Suprapubic skin (tissue), 4 donors: ENCODE measurements around the gene HOXD9. TPM values are rescaled to one million over a fixed set of nuclear protein-coding genes. Genes with fewer than 3 reads are reported as not detected.
A peak's percentile ranks its signal among the peaks of the same experiment; 100 is the strongest.

Experiments
- DNase-seq, 2 donors: peaks; one replicate each; pipeline ENCODE4 v3.0.0-alpha.2; 2019; ENCODE audit warnings: low spot score in 2 of 2
- H3K27ac ChIP-seq: fragments of 200-600 bp; sonication (generic); one replicate; pipeline ENCODE4 v1.5.1; 2019
- H3K27me3 ChIP-seq: fragments of 200-600 bp; sonication (generic); one replicate; pipeline ENCODE4 v1.5.1; 2019
- H3K36me3 ChIP-seq: fragments of 200-600 bp; sonication (generic); one replicate; pipeline ENCODE4 v1.5.1; 2019
- H3K4me1 ChIP-seq: fragments of 200-600 bp; sonication (generic); one replicate; pipeline ENCODE4 v1.5.1; 2019
- H3K4me3 ChIP-seq: fragments of 200-600 bp; sonication (generic); one replicate; pipeline ENCODE4 v1.5.1; 2019; ENCODE audit warnings: mild to moderate bottlenecking
- H3K9me3 ChIP-seq: fragments of 200-600 bp; sonication (generic); one replicate; pipeline ENCODE4 v1.5.1; 2019
- CTCF ChIP-seq, 2 donors: fragments of 200-600 bp in 1 of 2; fragments of 450-650 bp in 1 of 2; sonication (generic) in 1 of 2; IDR thresholded peaks; one replicate each; pipeline ENCODE4 v1.5.1; 2016 to 2019; ENCODE audit warnings: antibody characterized with exemption in 2 of 2, mild to moderate bottlenecking in 1 of 2, moderate library complexity in 1 of 2
- EP300 ChIP-seq: sonication (generic); formaldehyde crosslinking; IDR thresholded peaks from one replicate; pipeline ENCODE4 v1.6.1; 2017; ENCODE audit warnings: antibody characterized with exemption
- POLR2A ChIP-seq, 2 donors: fragments of 450-650 bp; IDR thresholded peaks; one replicate each; pipeline ENCODE4 v1.6.1; 2017; ENCODE audit warnings: antibody characterized with exemption in 2 of 2, mild to moderate bottlenecking in 2 of 2, moderate library complexity in 2 of 2
- POLR2AphosphoS5 ChIP-seq, 3 donors: sonication (generic); formaldehyde crosslinking; IDR thresholded peaks; one replicate each; pipeline ENCODE4 v1.6.1; 2017; ENCODE audit warnings: antibody characterized with exemption in 3 of 3
- WGBS: methylation state at CpG from one replicate; pipeline ENCODE4 v1.1.5; 2018; 5-methylcytosine and 5-hydroxymethylcytosine counted together
- total RNA-seq, 4 donors: library from RNA; depleted of rRNA; stranded (reverse); fragments of >200 nt; gene quantifications; one replicate each; pipeline ENCODE4 v1.1.0, GENCODE V29; 2016

Gene HOXD9
- total RNA-seq, 4 donors from 2014 or later, result 0.26 to 3.1 (median 2.6) TPM; not detected in 1

- no peaks in the 10 kb centered on the region for H3K36me3 ChIP-seq
- H3K27ac ChIP-seq, result peak within 1 kb of the TSS; percentile 96
- WGBS, result 5% methylated on average over 8 of the region's 64 CpGs
- peaks cover 42% of the 10 kb centered on the region for H3K4me1 ChIP-seq
- H3K9me3 ChIP-seq, result no peaks in the 10 kb centered on the region
- TF ChIP-seq EP300, result no peak
- TF ChIP-seq CTCF (IDR thresholded peaks at IDR 0.05), result no peak
- no peak for TF ChIP-seq POLR2A (IDR thresholded peaks at IDR 0.05)
- TF ChIP-seq POLR2AphosphoS5 (IDR thresholded peaks at IDR 0.05), result peak in 2 of 3 donors; percentile 57 to 92
- H3K4me3 ChIP-seq, result peak within 1 kb of the TSS; percentile 65
- H3K27me3 ChIP-seq, result peaks cover 95% of the 10 kb centered on the region
- DNase-seq, result peak in 1 of 2 donors; percentile 77
Measured at GRCh38 chr2:176128982-176129796, 6.7 kb downstream of the HOXD9 start, which contains the start of gene HOXD8. HOXD8 (plus strand) TSS chr2:176129705; CDS start chr2:176130367, 662 bp downstream.

- no peaks in the 10 kb centered on the region for H3K36me3 ChIP-seq
- H3K4me1 ChIP-seq, result peaks cover 43% of the 10 kb centered on the region
- TF ChIP-seq POLR2AphosphoS5 (IDR thresholded peaks at IDR 0.05), result no peak
- TF ChIP-seq CTCF (IDR thresholded peaks at IDR 0.05), result no peak
- TF ChIP-seq EP300, result no peak
- no peak for TF ChIP-seq POLR2A (IDR thresholded peaks at IDR 0.05)
- no CpG with 5 or more reads among the region's 43 CpGs for WGBS
- H3K27ac ChIP-seq, result peak overlapping the region; percentile 96
- no peaks in the 10 kb centered on the region for H3K9me3 ChIP-seq
- peaks cover 95% of the 10 kb centered on the region for H3K27me3 ChIP-seq
- peak in 1 of 2 donors; percentile 73 for DNase-seq
- peak overlapping the region; percentile 65 for H3K4me3 ChIP-seq
Measured at GRCh38 chr2:176129813-176130146, 7.3 kb downstream of the HOXD9 start.

- Histone ChIP-seq H3K4me1 (peaks cover 49% of the 10 kb centered on the region), H3K36me3 (no peaks in the 10 kb centered on the region), H3K4me3 (peak overlapping the region; percentile 65), H3K27ac (peak overlapping the region; percentile 96), H3K27me3 (peaks cover 95% of the 10 kb centered on the region), H3K9me3 (no peaks in the 10 kb centered on the region)
- DNase-seq, result peak in 1 of 2 donors; percentile 76
- TF ChIP-seq POLR2A (IDR thresholded peaks at IDR 0.05) (peak; percentile 8 to 23), POLR2AphosphoS5 (IDR thresholded peaks at IDR 0.05) (no peak)
- under 1% methylated on average over 10 of the region's 100 CpGs for WGBS
Measured at GRCh38 chr2:176130147-176130956, 7.8 kb downstream of the HOXD9 start.

- 25% methylated on average over 15 of the region's 15 CpGs for WGBS
- Histone ChIP-seq H3K27ac (peak overlapping the region; percentile 96), H3K36me3 (no peaks in the 10 kb centered on the region), H3K4me1 (peaks cover 54% of the 10 kb centered on the region), H3K9me3 (no peaks in the 10 kb centered on the region), H3K4me3 (peak overlapping the region; percentile 65), H3K27me3 (peaks cover 95% of the 10 kb centered on the region)
- DNase-seq, result no peak
- TF ChIP-seq POLR2AphosphoS5 (IDR thresholded peaks at IDR 0.05) (no peak), CTCF (IDR thresholded peaks at IDR 0.05) (no peak), POLR2A (IDR thresholded peaks at IDR 0.05) (no peak), EP300 (no peak)
Measured at GRCh38 chr2:176130957-176131847, 8.7 kb downstream of the HOXD9 start.

- Histone ChIP-seq H3K27me3 (peaks cover 97% of the 10 kb centered on the region), H3K4me1 (peaks cover 57% of the 10 kb centered on the region), H3K4me3 (peak overlapping the region; percentile 65), H3K9me3 (no peaks in the 10 kb centered on the region), H3K27ac (peak overlapping the region; percentile 96), H3K36me3 (no peaks in the 10 kb centered on the region)
- TF ChIP-seq POLR2A (IDR thresholded peaks at IDR 0.05), result no peak
- no peak for TF ChIP-seq EP300
- DNase-seq, result no peak
- 43% methylated on average over 4 of the region's 4 CpGs for WGBS
Measured at GRCh38 chr2:176131848-176132158, 9.3 kb downstream of the HOXD9 start.
